IPS DF 19.7 (cell line): ENCODE data around the gene HES2.
"Not testable (repeated sequence)": the region's sequence is repeated elsewhere in the genome, so short reads cannot be mapped to it uniquely, and the experiment has no call there.

Experiments
- DNase-seq: peaks from one replicate; pipeline ENCODE4 v3.0.0-alpha.2; 2013; ENCODE audit warnings: low read depth, low spot score

Gene HES2

DNA sequence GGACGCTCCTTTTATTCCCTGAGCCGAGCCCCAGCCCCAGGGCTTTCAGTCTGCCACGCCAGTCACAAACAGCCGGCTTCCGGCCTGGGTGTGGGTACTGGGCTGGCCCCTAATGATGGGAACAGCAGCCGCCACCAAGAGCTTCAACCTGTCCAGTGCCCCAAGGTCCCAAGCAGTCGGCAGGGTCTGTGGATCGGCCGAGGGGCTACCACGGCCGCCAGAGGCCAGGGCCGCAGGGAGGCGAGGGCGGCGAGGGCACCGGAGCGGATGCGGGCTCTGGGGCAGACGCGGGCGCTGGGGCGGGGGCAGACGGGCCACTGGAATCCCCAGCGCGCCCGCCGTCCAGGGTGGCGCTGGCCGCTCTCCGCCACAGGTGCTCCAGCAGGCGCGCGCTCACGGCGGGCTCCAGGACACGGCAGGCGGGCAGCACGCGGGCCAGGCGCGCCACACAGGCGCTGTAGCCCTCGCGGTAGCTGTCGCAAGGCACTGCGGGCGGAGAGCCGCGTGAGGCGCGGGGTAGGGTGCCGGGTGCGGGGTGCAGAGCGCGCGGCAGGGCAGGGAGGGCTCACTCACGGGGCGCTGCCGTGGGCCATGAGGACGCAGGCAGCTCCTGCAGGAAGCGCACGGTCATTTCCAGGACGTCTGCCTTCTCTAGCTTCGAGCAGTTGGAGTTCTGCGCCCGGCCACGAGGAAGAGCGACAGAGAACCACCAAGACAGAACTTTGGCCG, 887 bp downstream of the HES2 start:
- DNase-seq = no peak

DNA sequence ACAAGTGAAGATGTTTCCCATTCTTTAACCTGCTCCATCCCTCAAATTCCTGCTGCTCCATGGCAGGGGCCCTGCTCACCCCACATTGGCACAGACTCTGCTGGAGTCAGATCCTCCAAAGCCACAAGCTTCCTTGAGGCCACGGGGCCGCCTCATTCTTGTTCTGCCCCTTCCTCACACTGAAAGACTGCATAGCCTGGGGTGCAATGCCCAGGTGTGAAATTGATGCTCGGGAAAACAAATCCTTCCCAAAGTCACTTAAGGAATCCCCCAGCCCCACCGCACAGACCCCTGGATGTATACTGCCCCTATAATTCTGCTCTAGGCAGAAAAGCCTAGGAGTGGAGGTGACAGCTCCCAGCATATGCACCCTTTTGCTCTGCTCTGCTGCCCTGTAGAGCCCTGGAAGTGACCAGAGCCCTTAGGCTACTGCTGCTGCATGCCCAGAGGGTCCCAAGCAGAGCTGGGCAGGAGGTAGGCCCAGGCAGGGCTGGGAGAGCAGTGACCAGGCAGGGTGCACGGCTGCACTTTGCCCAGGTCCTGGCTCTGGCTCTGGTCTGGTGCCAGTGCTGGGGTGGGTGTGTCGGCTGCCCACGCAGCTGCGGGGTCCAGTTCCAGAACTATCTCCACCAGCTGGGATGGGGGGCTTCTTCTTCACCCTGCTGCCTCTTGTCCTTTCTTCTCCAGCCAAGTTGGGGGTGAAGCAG, 1.6 kb downstream of the HES2 start:
- DNase-seq = no peak

- no peak for DNase-seq
These were observed 2.8 kb downstream of the HES2 start for GRCh38 chr1:6416906-6417305.

DNA sequence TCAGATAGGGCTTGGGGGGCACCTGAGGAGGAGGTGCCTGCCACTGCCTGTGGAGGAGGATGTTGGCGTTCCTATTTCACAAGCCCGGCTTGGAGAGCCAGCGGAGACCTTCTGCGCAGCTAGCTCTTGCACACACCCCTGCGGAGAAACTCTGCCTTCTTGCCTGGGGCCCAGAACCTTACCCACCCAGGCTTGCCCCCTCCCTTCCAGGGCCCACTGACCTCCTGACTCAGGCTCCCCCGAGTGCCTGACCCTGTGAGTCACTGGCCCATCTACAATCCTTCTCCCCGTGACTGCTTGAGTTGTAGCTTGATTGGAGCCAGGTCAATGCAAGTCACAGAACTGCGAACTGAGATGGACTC, 3.4 kb downstream of the HES2 start:
- no peak for DNase-seq

DNA sequence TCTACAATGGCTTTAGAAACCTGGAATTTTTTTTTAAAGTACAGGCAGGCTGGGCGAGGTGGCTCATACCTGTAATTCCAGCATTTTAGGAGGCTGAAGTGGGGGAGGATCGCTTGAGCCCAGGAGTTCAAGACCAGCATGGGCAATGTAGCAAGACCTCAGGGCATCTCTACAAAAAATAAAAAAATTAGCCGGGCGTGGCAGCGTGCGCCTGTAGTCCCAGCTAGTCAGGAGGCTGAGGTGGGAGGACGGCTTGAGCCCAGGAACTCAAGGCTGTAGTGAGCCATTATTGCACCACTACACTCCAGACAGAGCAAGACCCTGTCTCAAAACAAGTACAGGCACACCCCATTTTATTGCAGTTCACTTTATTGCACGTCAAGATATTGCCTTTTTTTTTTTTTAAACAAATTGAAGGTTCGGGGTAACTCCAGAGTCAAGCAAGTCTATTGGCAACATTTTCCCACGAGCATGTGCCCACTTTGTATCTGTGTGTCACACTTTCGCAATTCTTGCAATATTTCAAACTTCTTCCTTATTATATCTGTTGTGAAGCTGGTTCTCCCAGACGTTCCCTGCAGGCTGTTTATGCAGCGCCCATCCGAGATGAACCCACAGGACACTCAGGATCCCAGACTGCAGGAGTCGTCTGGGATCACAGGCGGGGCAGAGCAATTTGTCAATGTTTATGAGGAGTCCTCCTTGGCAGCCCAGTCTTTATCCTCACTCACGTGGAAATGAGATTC, 4.7 kb downstream of the HES2 start:
- no peak for DNase-seq

- peak; percentile 67 for DNase-seq
These were observed 5.3 kb downstream of the HES2 start for GRCh38 chr1:6414443-6414844.

GRCh38 chr1:6412896-6413295, 6.8 kb downstream of the HES2 start:
- no peak for DNase-seq

GRCh38 chr1:6410248-6410893, 9.3 kb downstream of the HES2 start:
- DNase-seq = no peak

- DNase-seq = no peak
These were observed 10.0 kb downstream of the HES2 start for GRCh38 chr1:6409733-6410132.

- no peak for DNase-seq
These were observed 10.7 kb downstream of the HES2 start for GRCh38 chr1:6409053-6409452.

DNA sequence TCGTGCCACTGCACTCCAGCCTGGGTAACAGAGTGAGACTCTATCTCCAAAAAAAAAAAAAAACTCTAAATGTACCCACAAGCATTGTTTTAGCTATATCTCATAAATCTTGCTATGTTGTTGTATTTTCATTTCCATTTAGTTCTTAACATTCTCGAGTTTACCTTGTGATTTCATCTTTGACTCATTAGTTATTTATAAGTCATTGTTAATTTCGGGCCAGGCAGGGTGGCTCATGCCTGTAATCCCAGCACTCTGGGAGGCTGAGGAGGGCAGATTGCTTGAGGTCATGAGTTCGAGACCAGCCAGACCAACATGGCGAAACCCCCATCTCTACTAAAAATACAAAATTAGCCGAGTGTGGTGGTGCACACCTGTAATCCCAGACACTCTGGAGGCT, 11.7 kb downstream of the HES2 start:
- no peak for DNase-seq

DNA sequence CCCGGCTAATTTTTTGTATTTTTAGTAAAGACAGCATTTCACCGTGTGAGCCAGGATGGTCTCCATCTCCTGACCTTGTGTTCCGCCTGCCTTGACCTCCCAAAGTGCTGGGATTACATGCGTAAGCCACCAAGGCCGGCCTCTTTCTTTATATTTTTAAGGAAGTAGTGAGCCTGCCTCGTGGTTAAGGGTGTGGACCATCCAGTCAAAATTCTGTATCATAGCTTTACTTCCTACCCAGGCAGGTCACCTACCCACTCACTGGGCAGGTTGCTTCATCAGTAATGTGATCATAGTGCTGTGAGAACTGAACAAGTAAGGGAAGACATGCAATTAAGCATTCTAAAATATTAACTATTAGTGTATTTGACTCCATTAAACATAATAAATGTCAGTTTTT, 18.0 kb downstream of the HES2 start:
- DNase-seq = no peak

DNA sequence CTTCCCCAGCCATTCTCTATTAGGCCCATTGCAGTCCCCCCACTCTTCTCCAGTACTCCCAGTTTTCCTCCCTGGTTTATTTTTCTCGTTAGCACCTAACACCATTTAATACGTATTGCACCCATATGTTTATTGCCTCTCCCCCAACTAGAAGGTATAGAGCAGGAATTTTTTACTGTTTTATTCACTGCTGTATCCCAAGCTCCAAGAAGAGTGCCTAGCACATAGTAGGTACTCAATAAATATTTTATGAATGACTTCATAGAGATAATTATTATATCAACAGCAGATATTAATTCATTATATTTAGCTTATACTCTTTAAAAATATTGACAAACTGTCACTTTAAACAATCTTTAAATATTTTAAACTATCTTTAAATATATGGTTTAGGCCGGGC, 20.4 kb downstream of the HES2 start:
- no peak for DNase-seq

DNA sequence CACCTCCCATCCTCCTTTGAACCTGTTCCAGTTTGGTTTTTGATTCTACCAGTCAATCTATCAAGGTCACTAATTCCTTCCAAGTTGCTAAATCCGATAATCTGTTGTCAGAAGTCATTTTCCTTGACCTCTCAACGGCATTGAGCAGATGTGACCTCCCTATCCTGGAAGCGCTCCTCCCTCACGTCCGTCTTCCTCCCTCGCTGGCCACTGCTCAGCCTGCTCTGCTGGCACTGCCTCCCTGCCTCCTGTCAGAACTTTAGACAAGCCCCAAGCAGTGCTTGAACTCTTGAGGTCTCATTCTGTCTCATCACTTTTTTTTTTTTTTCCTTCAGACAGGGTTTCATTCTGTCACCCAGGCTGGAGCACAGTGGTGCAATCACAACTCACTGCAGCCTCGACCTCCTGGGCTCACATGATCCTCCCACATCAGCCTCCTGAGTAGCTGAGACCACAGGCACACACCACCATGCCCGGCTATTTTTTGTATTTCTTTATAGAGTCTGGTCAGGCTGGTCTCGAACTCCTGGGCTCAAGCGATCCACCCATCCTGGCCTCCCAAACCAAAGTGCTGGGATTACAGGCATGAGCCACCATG, 21.8 kb downstream of the HES2 start:
- DNase-seq = no peak

GRCh38 chr1:6396998-6397397, 22.7 kb downstream of the HES2 start:
- DNase-seq = no peak

- DNase-seq = not testable (repeated sequence)
These were observed 23.9 kb downstream of the HES2 start for GRCh38 chr1:6395781-6396244.

DNA sequence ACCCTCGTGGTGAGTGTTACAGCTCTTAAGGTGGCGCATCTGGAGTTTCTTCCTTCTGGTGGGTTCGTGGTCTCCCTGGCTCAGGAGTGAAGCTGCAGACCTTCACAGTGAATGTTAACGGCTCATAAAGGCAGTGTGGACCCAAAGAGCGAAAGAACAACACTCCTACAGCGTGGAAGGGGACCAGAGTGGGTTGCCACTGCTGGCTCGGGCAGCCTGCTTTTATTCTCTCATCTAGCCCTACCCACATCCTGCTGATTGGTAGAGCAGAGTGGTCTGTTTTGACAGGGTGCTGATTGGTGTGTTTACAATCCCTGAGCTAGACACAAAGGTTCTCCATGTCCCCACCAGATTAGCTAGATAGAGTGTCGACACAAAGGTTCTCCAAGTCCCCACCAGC, 24.6 kb downstream of the HES2 start:
- not testable (repeated sequence) for DNase-seq

DNA sequence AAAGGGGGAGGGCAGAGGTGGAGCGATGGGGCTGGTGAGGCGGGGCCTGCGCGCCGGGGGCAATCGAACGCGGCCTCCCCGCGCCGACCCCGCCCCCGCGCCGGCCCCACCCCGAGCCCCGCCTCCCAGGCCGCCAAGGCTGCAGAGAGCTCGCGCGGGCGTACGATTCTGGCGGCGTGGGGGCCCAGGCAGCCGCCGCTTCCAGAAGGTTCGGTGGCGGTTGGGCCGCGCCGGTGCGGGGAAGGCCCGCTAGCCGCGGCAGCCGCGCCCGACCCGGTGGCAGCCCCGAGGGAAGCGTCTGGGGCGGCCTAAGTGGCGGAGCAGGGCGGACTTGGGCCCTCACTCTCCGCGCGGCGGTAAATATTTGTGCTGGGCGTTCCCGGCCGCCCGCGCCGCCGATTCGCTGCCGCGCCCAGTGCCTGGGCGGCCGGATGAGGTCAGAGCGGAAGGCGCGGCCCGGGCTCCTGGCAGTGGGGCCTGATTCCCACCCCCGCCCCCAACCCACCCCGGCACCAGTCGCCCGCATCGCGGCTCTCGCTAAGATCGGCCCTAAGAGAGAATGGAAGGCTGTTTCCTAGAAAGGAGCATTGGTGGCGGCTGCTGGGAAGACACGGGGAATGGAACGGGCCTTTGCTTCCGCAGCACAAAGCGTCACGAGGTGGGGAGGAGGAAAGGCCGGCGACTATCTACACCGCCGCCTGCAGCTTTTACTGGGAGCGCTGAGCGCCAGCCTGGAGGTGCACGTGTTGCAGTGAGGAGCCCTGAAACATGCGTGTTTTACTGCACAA, 26.1 kb downstream of the HES2 start, which contains the start of gene ACOT7:
Gene ACOT7, minus strand, starts transcription at position 368 of the 788 bp plus-strand sequence. CDS start 368 bp downstream, outside the sequence.
- no peak for DNase-seq

DNA sequence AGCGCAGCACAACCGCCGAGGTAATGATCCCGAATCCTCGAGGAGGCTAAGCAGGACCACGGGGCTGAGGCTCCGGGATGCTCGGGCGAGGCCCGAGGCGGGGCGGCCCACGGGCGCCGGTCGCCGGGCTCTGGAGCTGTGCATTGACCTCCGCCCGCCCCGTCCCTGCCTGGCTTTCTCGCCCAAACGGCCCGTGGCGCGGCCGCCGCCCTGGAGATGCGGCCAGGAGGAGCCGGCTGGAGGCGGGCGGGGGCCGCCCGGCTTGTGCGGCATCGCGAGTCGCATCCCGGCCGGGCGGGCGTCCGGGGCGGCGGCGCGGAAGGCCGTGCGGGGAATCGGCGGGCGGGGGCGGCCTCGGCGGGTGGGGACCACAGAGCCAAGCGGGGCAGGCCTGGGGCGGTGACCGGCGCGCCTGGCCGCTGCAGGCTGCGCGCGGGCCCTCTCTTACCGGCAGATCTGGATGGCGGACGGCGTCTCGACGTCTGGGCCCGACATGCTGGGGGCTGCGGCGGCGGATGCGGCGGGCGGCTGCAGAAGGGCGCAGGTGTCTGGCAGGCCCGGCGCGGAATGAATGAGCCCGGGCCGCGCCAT, 26.8 kb downstream of the HES2 start:
- DNase-seq = no peak
